D721Med (cell line): Measurements from ENCODE around the gene EXOC7.

Experiments
- DNase-seq: peaks from one replicate; pipeline ENCODE4 v3.0.0; 2011; ENCODE audit warnings: low spot score; ENCODE audit not compliant: insufficient read length
- FAIRE-seq: peaks from 2 replicates; lab custom pipeline; 2011; peaks lifted over from hg19 to GRCh38; lab: Jason Lieb, UNC
- TF ChIP-seq, protein P1 (sequence below): IDR thresholded peaks from 2 replicates; pipeline ENCODE4 v1.5.1; 2012; ENCODE audit warnings: mild to moderate bottlenecking, control low read depth; ENCODE audit not compliant: insufficient read depth; ENCODE audit errors: missing control alignments

EXOC7 gene

GRCh38 chr17:76089680-76090516, 13.7 kb downstream of the EXOC7 start:
- FAIRE-seq (no peak), DNase-seq (peak; percentile 11)
- TF ChIP-seq, protein P1, sequence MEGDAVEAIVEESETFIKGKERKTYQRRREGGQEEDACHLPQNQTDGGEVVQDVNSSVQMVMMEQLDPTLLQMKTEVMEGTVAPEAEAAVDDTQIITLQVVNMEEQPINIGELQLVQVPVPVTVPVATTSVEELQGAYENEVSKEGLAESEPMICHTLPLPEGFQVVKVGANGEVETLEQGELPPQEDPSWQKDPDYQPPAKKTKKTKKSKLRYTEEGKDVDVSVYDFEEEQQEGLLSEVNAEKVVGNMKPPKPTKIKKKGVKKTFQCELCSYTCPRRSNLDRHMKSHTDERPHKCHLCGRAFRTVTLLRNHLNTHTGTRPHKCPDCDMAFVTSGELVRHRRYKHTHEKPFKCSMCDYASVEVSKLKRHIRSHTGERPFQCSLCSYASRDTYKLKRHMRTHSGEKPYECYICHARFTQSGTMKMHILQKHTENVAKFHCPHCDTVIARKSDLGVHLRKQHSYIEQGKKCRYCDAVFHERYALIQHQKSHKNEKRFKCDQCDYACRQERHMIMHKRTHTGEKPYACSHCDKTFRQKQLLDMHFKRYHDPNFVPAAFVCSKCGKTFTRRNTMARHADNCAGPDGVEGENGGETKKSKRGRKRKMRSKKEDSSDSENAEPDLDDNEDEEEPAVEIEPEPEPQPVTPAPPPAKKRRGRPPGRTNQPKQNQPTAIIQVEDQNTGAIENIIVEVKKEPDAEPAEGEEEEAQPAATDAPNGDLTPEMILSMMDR: no peak

DNA sequence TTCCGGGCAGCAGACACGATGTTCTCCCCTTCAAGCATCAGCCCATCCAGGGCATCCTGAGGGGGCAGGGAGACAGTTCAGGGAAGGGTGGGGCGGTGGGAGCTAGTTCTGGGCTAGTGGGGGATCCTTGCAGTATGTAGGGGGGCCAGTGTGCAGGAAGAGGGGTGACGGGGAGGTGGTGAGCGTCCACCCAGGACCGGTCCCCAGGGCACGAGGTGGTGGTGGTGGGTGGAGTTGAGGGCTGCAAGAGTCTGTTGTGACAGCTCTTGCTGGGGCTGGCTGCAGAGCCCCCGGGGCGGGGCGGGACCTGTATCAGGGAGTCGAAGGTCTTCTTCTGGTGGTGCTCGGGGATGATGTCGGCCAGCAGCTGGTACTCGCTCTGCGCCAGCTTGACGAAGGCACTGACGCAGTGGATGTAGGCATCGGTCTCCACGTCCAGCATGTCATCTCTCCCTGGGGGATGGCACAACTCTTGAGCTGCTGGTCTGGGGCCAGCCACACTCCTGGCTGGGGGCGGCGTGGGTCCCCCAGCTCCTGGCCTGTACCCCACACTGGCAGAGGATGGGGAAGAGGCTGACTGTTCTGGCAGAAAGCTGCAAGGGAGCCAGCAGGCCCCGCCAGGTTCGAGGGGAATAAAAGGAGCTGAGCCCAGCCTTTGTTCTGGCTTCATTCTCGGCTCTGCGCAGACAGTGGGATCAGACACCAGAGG, 14.6 kb downstream of the EXOC7 start:
- TF ChIP-seq, protein P1: no peak
- DNase-seq: peak; percentile 12
- FAIRE-seq: no peak

GRCh38 chr17:76088041-76088867, 15.3 kb downstream of the EXOC7 start:
- FAIRE-seq: no peak

GRCh38 chr17:76087531-76087930, 16.1 kb downstream of the EXOC7 start:
- DNase-seq: peak; percentile 6
- FAIRE-seq: no peak
- TF ChIP-seq, protein P1: no peak

More at GRCh38 chr17:76088041-76088867, 15.3 kb downstream of the EXOC7 start:
- peak; percentile 11 for DNase-seq
- TF ChIP-seq, protein P1: no peak

DNA sequence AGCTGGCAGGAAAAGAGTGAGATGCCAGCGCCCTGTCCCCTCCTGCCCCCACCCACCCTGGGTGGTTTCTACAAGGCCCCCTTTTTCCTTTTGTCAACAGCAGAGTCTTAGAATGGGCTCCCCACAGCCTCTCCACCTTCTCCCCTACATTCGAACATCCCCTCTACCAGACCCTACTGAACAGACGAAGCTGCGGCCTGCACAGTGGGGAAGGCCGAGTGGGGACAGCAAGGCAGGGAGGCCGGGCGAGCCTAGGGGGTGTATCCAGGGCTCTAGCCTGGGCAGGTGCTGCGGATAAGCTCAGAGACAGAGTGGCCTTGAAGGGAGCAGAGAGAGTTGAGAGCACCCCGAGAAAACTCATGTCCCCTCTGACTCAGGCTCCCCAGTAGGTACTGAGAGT, 17.2 kb downstream of the EXOC7 start:
- no peak for FAIRE-seq
- TF ChIP-seq, protein P1: no peak
- DNase-seq: no peak

GRCh38 chr17:76085731-76086366, 17.7 kb downstream of the EXOC7 start:
- FAIRE-seq (no peak), DNase-seq (no peak)
- TF ChIP-seq, protein P1: no peak
